Skin of body (tissue), 2 donors: Measurements from ENCODE around the gene RNU2-63P. TPM values are rescaled to one million over a fixed set of nuclear protein-coding genes. Genes with fewer than 3 reads are reported as not detected.
"Not testable (repeated sequence)": the region's sequence is repeated elsewhere in the genome, so short reads cannot be mapped to it uniquely, and the experiment has no call there.

ENCODE experiments used
- DNase-seq: peaks from one replicate; lab custom pipeline; 2025; lab: John Stamatoyannopoulos, UW
- total RNA-seq: library from RNA; depleted of rRNA; stranded (reverse); fragments of >200 nt; gene quantifications from one replicate; pipeline ENCODE4 v1.2.3, GENCODE V29; 2014

RNU2-63P gene
- total RNA-seq, result not detected

GRCh38 chr2:88016086-88016959 is at the start of gene RNU2-63P:
TSS of gene RNU2-63P (minus strand) at chr2:88016547.
- DNase-seq, result peak; percentile 86

- DNase-seq, result no peak
Measured at GRCh38 chr2:88061295-88061694, 44.9 kb upstream of the RNU2-63P start.

- DNase-seq, result no peak
Measured at GRCh38 chr2:88060907-88061275, 44.5 kb upstream of the RNU2-63P start.

- DNase-seq, result no peak
Measured at GRCh38 chr2:88059979-88060906, 43.9 kb upstream of the RNU2-63P start.

GRCh38 chr2:88058191-88058590 is 41.8 kb upstream of the RNU2-63P start:
- no peak for DNase-seq

- DNase-seq, result no peak
Measured at GRCh38 chr2:88057437-88057844, 41.1 kb upstream of the RNU2-63P start.

- DNase-seq, result peak; percentile 92
Measured at GRCh38 chr2:88055371-88056128, 39.2 kb upstream of the RNU2-63P start, which contains the start of gene KRCC1. TSS of gene KRCC1 (minus strand) at chr2:88055783. CDS start at chr2:88028563, 27,220 bp downstream.

GRCh38 chr2:88054782-88055370 is 38.5 kb upstream of the RNU2-63P start:
- no peak for DNase-seq

- DNase-seq, result no peak
Measured at GRCh38 chr2:88053934-88054781, 37.8 kb upstream of the RNU2-63P start.

GRCh38 chr2:88053296-88053695 is 36.9 kb upstream of the RNU2-63P start:
- DNase-seq, result peak; percentile 88

GRCh38 chr2:88051792-88052191 is 35.4 kb upstream of the RNU2-63P start:
- DNase-seq, result no peak

- no peak for DNase-seq
Measured at GRCh38 chr2:88049622-88050021, 33.3 kb upstream of the RNU2-63P start.

- no peak for DNase-seq
Measured at GRCh38 chr2:88048541-88048940, 32.2 kb upstream of the RNU2-63P start.

- not testable (repeated sequence) for DNase-seq
Measured at GRCh38 chr2:88045561-88045960, 29.2 kb upstream of the RNU2-63P start.

- DNase-seq, result no peak
Measured at GRCh38 chr2:88042476-88042875, 26.1 kb upstream of the RNU2-63P start.

GRCh38 chr2:88038263-88039105 is 22.1 kb upstream of the RNU2-63P start:
- no peak for DNase-seq

GRCh38 chr2:88036606-88037005 is 20.3 kb upstream of the RNU2-63P start:
- DNase-seq, result no peak

- no peak for DNase-seq
Measured at GRCh38 chr2:88036182-88036581, 19.8 kb upstream of the RNU2-63P start.

GRCh38 chr2:88032070-88032702 is 15.8 kb upstream of the RNU2-63P start:
- no peak for DNase-seq
